ENCODE measurements around the gene ZBTB9.
"Not testable (repeated sequence)": the region's sequence is repeated elsewhere in the genome, so short reads cannot be mapped to it uniquely, and the experiment has no call there.

ZBTB9 gene

GRCh38 chr6:33483678-33484077 is 29.3 kb downstream of the ZBTB9 start:
- Histone ChIP-seq H3K9ac (ENCODE audit: low read depth, low read length, poor library complexity, severe bottlenecking) (no peak overlapping the region), H2AFZ (ENCODE audit: low read length) (no peak overlapping the region), H3K27me3 (ENCODE audit: insufficient read depth, low read length, poor library complexity, severe bottlenecking) (no peaks in the 10 kb centered on the region), H3F3A (ENCODE audit: low read depth) (no peaks in the 10 kb centered on the region), H3K4me3 (ENCODE audit: low read length, poor library complexity, severe bottlenecking) (no peak overlapping the region), H3K79me2 (ENCODE audit: insufficient read depth, low read length) (no peaks in the 10 kb centered on the region), H3K36me3 (ENCODE audit: insufficient read depth, low read length) (no peaks in the 10 kb centered on the region), H3K9me2 (replicated peaks; ENCODE audit: low read depth, low read length) (no peaks in the 10 kb centered on the region), H3K4me1 (ENCODE audit: insufficient read depth, low read length, poor library complexity, severe bottlenecking) (no peaks in the 10 kb centered on the region), H3K4me2 (ENCODE audit: low read depth, low read length, poor library complexity, severe bottlenecking) (no peak overlapping the region), H4K20me1 (ENCODE audit: insufficient read depth, low read length, poor library complexity, severe bottlenecking) (no peaks in the 10 kb centered on the region), H3K9me3 (ENCODE audit: insufficient read depth, low read depth, low read length) (no peaks in the 10 kb centered on the region)
- TF ChIP-seq EZH2phosphoT487 (IDR thresholded peaks at IDR 0.05; ENCODE audit: borderline replicate concordance), result no peak
- TF ChIP-seq, protein P1, sequence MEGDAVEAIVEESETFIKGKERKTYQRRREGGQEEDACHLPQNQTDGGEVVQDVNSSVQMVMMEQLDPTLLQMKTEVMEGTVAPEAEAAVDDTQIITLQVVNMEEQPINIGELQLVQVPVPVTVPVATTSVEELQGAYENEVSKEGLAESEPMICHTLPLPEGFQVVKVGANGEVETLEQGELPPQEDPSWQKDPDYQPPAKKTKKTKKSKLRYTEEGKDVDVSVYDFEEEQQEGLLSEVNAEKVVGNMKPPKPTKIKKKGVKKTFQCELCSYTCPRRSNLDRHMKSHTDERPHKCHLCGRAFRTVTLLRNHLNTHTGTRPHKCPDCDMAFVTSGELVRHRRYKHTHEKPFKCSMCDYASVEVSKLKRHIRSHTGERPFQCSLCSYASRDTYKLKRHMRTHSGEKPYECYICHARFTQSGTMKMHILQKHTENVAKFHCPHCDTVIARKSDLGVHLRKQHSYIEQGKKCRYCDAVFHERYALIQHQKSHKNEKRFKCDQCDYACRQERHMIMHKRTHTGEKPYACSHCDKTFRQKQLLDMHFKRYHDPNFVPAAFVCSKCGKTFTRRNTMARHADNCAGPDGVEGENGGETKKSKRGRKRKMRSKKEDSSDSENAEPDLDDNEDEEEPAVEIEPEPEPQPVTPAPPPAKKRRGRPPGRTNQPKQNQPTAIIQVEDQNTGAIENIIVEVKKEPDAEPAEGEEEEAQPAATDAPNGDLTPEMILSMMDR (conservative IDR thresholded peaks at IDR 0.05; ENCODE audit: low read length), result no peak

- H3K4me3 ChIP-seq (ENCODE audit: low read length, poor library complexity, severe bottlenecking); H3F3A ChIP-seq (ENCODE audit: low read depth); H2AFZ ChIP-seq (ENCODE audit: low read length); H4K20me1 ChIP-seq (ENCODE audit: insufficient read depth, low read length, poor library complexity, severe bottlenecking); H3K36me3 ChIP-seq (ENCODE audit: insufficient read depth, low read length); H3K4me2 ChIP-seq (ENCODE audit: low read depth, low read length, poor library complexity, severe bottlenecking); H3K27me3 ChIP-seq (ENCODE audit: insufficient read depth, low read length, poor library complexity, severe bottlenecking); H3K9me2 ChIP-seq (replicated peaks; ENCODE audit: low read depth, low read length); H3K4me1 ChIP-seq (ENCODE audit: insufficient read depth, low read length, poor library complexity, severe bottlenecking); H3K79me2 ChIP-seq (ENCODE audit: insufficient read depth, low read length); H3K9me3 ChIP-seq (ENCODE audit: insufficient read depth, low read depth, low read length); H3K9ac ChIP-seq (ENCODE audit: low read depth, low read length, poor library complexity, severe bottlenecking): not testable (repeated sequence)
Observed at GRCh38 chr6:33484673-33485262, 30.4 kb downstream of the ZBTB9 start.

DNA sequence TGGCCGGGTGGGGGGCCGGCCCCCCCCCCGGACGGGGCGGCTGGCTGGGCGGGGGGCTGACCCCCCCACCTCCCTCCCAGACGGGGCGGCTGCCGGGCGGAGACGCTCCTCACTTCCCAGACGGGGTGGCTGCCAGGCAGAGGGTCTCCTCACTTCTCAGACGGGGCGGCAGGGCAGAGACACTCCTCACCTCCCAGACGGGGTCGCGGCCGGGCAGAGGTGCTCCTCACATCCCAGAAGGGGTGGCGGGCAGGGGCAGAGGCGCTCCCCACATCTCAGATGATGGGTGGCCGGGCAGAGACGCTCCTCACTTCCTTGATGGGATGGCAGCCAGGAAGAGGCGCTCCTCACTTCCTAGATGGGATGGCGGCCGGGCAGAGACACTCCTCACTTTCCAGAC is 31.3 kb downstream of the ZBTB9 start:
- not testable (repeated sequence) for H3K9me3 ChIP-seq (ENCODE audit: insufficient read depth, low read depth, low read length); H3K79me2 ChIP-seq (ENCODE audit: insufficient read depth, low read length); H3K4me3 ChIP-seq (ENCODE audit: low read length, poor library complexity, severe bottlenecking); H3K4me2 ChIP-seq (ENCODE audit: low read depth, low read length, poor library complexity, severe bottlenecking); H3K36me3 ChIP-seq (ENCODE audit: insufficient read depth, low read length); H3K9ac ChIP-seq (ENCODE audit: low read depth, low read length, poor library complexity, severe bottlenecking); H3F3A ChIP-seq (ENCODE audit: low read depth); H3K9me2 ChIP-seq (replicated peaks; ENCODE audit: low read depth, low read length); H4K20me1 ChIP-seq (ENCODE audit: insufficient read depth, low read length, poor library complexity, severe bottlenecking); H3K27me3 ChIP-seq (ENCODE audit: insufficient read depth, low read length, poor library complexity, severe bottlenecking); H2AFZ ChIP-seq (ENCODE audit: low read length); H3K4me1 ChIP-seq (ENCODE audit: insufficient read depth, low read length, poor library complexity, severe bottlenecking)

- Histone ChIP-seq H3K27me3 (ENCODE audit: insufficient read depth, low read length, poor library complexity, severe bottlenecking) (no peaks in the 10 kb centered on the region), H3F3A (ENCODE audit: low read depth) (no peaks in the 10 kb centered on the region), H3K4me1 (ENCODE audit: insufficient read depth, low read length, poor library complexity, severe bottlenecking) (peaks cover 9% of the 10 kb centered on the region), H3K4me3 (ENCODE audit: low read length, poor library complexity, severe bottlenecking) (no peak overlapping the region), H3K4me2 (ENCODE audit: low read depth, low read length, poor library complexity, severe bottlenecking) (no peak overlapping the region), H4K20me1 (ENCODE audit: insufficient read depth, low read length, poor library complexity, severe bottlenecking) (no peaks in the 10 kb centered on the region), H3K9me3 (ENCODE audit: insufficient read depth, low read depth, low read length) (no peaks in the 10 kb centered on the region), H3K9me2 (replicated peaks; ENCODE audit: low read depth, low read length) (no peaks in the 10 kb centered on the region), H3K9ac (ENCODE audit: low read depth, low read length, poor library complexity, severe bottlenecking) (no peak overlapping the region), H3K36me3 (ENCODE audit: insufficient read depth, low read length) (no peaks in the 10 kb centered on the region), H2AFZ (ENCODE audit: low read length) (no peak overlapping the region), H3K79me2 (ENCODE audit: insufficient read depth, low read length) (no peaks in the 10 kb centered on the region)
- TF ChIP-seq, protein P1 (conservative IDR thresholded peaks at IDR 0.05; ENCODE audit: low read length), result no peak
- no peak for TF ChIP-seq EZH2phosphoT487 (IDR thresholded peaks at IDR 0.05; ENCODE audit: borderline replicate concordance)
Observed at GRCh38 chr6:33488339-33488738, 34.0 kb downstream of the ZBTB9 start.
